ENCODE data around the gene LRRC27. TPM values are rescaled to one million over a fixed set of nuclear protein-coding genes. Genes with fewer than 3 reads are reported as not detected.

LRRC27 gene
- total RNA-seq, 2 experiments from 2014 or later: 13.0 to 17.3 TPM

- H3K79me2 ChIP-seq (ENCODE audit: insufficient read depth, low read depth, low read length): no peaks in the 10 kb centered on the region
- H2AFZ ChIP-seq (ENCODE audit: low read length): no peak overlapping the region
- intact Hi-C loops (cut with micrococcal nuclease; ENCODE audit: unreplicated experiment): no loop called here
- TF ChIP-seq CTCF (conservative IDR thresholded peaks at IDR 0.05; ENCODE audit: low read length) (no peak), EZH2phosphoT487 (IDR thresholded peaks at IDR 0.05; ENCODE audit: borderline replicate concordance, low read depth, low read length) (no peak)
- H3K9me3 ChIP-seq (ENCODE audit: low read length): no peaks in the 10 kb centered on the region
- no peak overlapping the region for H3K27ac ChIP-seq (ENCODE audit: low read depth, low read length, poor library complexity, severe bottlenecking)
- no TSS peak for BruUV-seq (replicated peaks)
- no peak overlapping the region for H3K4me2 ChIP-seq (ENCODE audit: low read length)
- ChIA-PET CTCF (ENCODE audit: unreplicated experiment) (no interaction called here), POLR2A (no interaction called here)
- no peaks in the 10 kb centered on the region for H3K36me3 ChIP-seq (ENCODE audit: insufficient read depth, low read length)
- H3K9me2 ChIP-seq (ENCODE audit: insufficient read depth, low read length): no peaks in the 10 kb centered on the region
- H3K4me1 ChIP-seq (ENCODE audit: insufficient read depth, low read length, poor library complexity, severe bottlenecking): no peaks in the 10 kb centered on the region
- H4K20me1 ChIP-seq (ENCODE audit: insufficient read depth, low read length): no peaks in the 10 kb centered on the region
- H3K4me3 ChIP-seq (ENCODE audit: low read depth, low read length, poor library complexity, severe bottlenecking): no peak overlapping the region
- DNase-seq (ENCODE audit: low spot score): no peak
Measured at GRCh38 chr10:132290631-132291030, 41.4 kb upstream of the LRRC27 start.

- H3K9me3 ChIP-seq (ENCODE audit: low read length): no peaks in the 10 kb centered on the region
- DNase-seq (ENCODE audit: low spot score): no peak
- H3K79me2 ChIP-seq (ENCODE audit: insufficient read depth, low read depth, low read length): no peaks in the 10 kb centered on the region
- no peaks in the 10 kb centered on the region for H3K36me3 ChIP-seq (ENCODE audit: insufficient read depth, low read length)
- no peak for TF ChIP-seq CTCF (conservative IDR thresholded peaks at IDR 0.05; ENCODE audit: low read length)
- no peak for TF ChIP-seq EZH2phosphoT487 (IDR thresholded peaks at IDR 0.05; ENCODE audit: borderline replicate concordance, low read depth, low read length)
- H3K9me2 ChIP-seq (ENCODE audit: insufficient read depth, low read length): no peaks in the 10 kb centered on the region
- intact Hi-C loops (cut with micrococcal nuclease; ENCODE audit: unreplicated experiment): no loop called here
- no peaks in the 10 kb centered on the region for H3K4me1 ChIP-seq (ENCODE audit: insufficient read depth, low read length, poor library complexity, severe bottlenecking)
- no TSS peak for BruUV-seq (replicated peaks)
- H3K27ac ChIP-seq (ENCODE audit: low read depth, low read length, poor library complexity, severe bottlenecking): no peak overlapping the region
- H4K20me1 ChIP-seq (ENCODE audit: insufficient read depth, low read length): no peaks in the 10 kb centered on the region
- no peak overlapping the region for H2AFZ ChIP-seq (ENCODE audit: low read length)
- ChIA-PET POLR2A (no interaction called here), CTCF (ENCODE audit: unreplicated experiment) (no interaction called here)
- H3K4me3 ChIP-seq (ENCODE audit: low read depth, low read length, poor library complexity, severe bottlenecking): no peak overlapping the region
- no peak overlapping the region for H3K4me2 ChIP-seq (ENCODE audit: low read length)
Measured at GRCh38 chr10:132291826-132292225, 40.2 kb upstream of the LRRC27 start.

DNA sequence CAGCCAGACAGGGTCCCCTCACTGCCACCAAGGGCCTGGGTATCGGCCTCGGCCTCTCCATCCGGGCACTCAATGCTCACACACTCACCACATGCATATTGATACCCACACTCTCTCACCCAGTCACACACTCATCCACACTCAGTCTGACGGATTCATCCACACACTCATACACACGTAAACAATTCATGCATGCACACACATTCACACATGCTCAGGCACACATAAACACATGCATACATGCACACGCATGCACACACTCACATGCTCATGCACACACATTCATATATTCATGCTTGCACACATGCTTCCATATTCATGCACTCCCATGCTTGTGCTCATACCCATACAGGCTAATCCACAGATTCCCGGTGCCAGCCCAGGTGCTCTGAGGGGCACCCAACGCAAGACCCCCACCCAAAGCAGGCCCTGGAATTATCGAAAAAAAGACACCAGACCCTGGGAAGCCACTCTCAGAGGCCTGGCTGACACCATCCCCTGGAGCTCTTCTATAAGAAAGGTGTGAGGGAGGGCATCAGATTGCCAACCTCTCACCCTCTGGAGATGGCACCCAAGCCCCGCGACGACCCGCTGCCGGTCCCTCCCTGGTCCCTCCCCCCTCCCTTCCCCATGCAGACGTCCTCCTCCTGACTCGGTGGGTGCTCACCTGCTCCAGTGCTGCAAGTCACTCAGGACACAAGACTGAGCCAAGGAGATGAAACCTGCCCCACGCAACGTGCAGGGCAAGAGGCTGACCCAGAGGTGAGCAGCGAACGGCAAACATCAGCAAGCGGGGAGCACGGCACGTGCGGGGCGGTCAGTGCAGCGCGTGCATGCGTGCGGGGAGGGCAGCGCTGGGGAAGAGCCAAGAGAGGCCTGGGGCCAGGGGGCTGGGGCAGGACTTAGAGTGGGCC lies 39.4 kb upstream of the LRRC27 start:
- CTCF ChIA-PET (ENCODE audit: unreplicated experiment): no interaction called here
- BruUV-seq (replicated peaks): no TSS peak
- Histone ChIP-seq H3K36me3 (ENCODE audit: insufficient read depth, low read length) (no peaks in the 10 kb centered on the region), H4K20me1 (ENCODE audit: insufficient read depth, low read length) (no peaks in the 10 kb centered on the region), H3K4me2 (ENCODE audit: low read length) (no peak overlapping the region), H3K9me2 (ENCODE audit: insufficient read depth, low read length) (no peaks in the 10 kb centered on the region), H3K4me1 (ENCODE audit: insufficient read depth, low read length, poor library complexity, severe bottlenecking) (no peaks in the 10 kb centered on the region), H2AFZ (ENCODE audit: low read length) (no peak overlapping the region), H3K4me3 (ENCODE audit: low read depth, low read length, poor library complexity, severe bottlenecking) (no peak overlapping the region), H3K9me3 (ENCODE audit: low read length) (no peaks in the 10 kb centered on the region), H3K79me2 (ENCODE audit: insufficient read depth, low read depth, low read length) (no peaks in the 10 kb centered on the region), H3K27ac (ENCODE audit: low read depth, low read length, poor library complexity, severe bottlenecking) (no peak overlapping the region)
- intact Hi-C loops (cut with micrococcal nuclease; ENCODE audit: unreplicated experiment): no loop called here
- TF ChIP-seq EZH2phosphoT487 (IDR thresholded peaks at IDR 0.05; ENCODE audit: borderline replicate concordance, low read depth, low read length) (no peak), CTCF (conservative IDR thresholded peaks at IDR 0.05; ENCODE audit: low read length) (no peak)
- no peak for DNase-seq (ENCODE audit: low spot score)
- POLR2A ChIA-PET: no interaction called here
